CD4-positive, alpha-beta memory T cell (primary cell): ENCODE data around the gene RERE. TPM values are rescaled to one million over a fixed set of nuclear protein-coding genes. Genes with fewer than 3 reads are reported as not detected.

Experiments
- CTCF ChIA-PET: fragments of 350-600 bp; sonication (Branson Sonifier 250); formaldehyde crosslinking; loops from one replicate; lab custom pipeline; 2021; ENCODE audit warnings: inconsistent platforms; ENCODE audit not compliant: partially characterized antibody; lab: Charles Lee
- POLR2A ChIA-PET: fragments of 350-600 bp; sonication (Branson Sonifier 250); formaldehyde crosslinking; loops from one replicate; lab custom pipeline; 2021; ENCODE audit not compliant: partially characterized antibody; lab: Charles Lee
- DNase-seq, 5 donors: peaks; one replicate each; pipeline versions ENCODE4 v3.0.0 to v3.0.0-alpha.2; 2020 to 2022; ENCODE audit warnings: mixed read lengths in 1 of 5
- H3K27ac ChIP-seq: one replicate; pipeline ENCODE4 v1.7.0; 2013; ENCODE audit warnings: low read depth, low read length
- H3K27me3 ChIP-seq: 2 replicates; pipeline ENCODE4 v1.7.0; 2013; ENCODE audit warnings: mild to moderate bottlenecking, low read length, moderate library complexity; ENCODE audit not compliant: insufficient read depth
- H3K36me3 ChIP-seq: 2 replicates; pipeline ENCODE4 v1.7.0; 2013; ENCODE audit warnings: mild to moderate bottlenecking, low read length, moderate library complexity; ENCODE audit not compliant: insufficient read depth
- H3K4me1 ChIP-seq: 2 replicates; pipeline ENCODE4 v1.7.0; 2013; ENCODE audit warnings: mild to moderate bottlenecking, low read length, moderate library complexity; ENCODE audit not compliant: insufficient read depth
- H3K4me3 ChIP-seq, 2 donors: one replicate each; pipeline ENCODE4 v1.7.0; 2013; ENCODE audit warnings: low read length in 2 of 2, mild to moderate bottlenecking in 1 of 2
- H3K9me3 ChIP-seq, 2 donors: one replicate each; pipeline ENCODE4 v1.7.0; 2013; ENCODE audit warnings: low read length in 2 of 2, control low read depth in 1 of 2; ENCODE audit not compliant: control insufficient read depth in 1 of 2
- H3K27ac Mint-ChIP-seq, 7 donors: one replicate each; pipeline ENCODE4 v1.8.0; 2020 to 2021; ENCODE audit warnings: mixed read lengths in 7 of 7, mild to moderate bottlenecking in 6 of 7, inconsistent platforms in 3 of 7, moderate library complexity in 3 of 7
- H3K27me3 Mint-ChIP-seq, 2 donors: one replicate each; pipeline ENCODE4 v1.8.0; 2020 to 2021; ENCODE audit warnings: mixed read lengths in 2 of 2
- H3K36me3 Mint-ChIP-seq, 2 donors: one replicate each; pipeline ENCODE4 v1.8.0; 2020 to 2021; ENCODE audit warnings: mixed read lengths in 2 of 2, inconsistent platforms in 1 of 2, mild to moderate bottlenecking in 1 of 2
- H3K4me1 Mint-ChIP-seq, 4 donors: one replicate each; pipeline ENCODE4 v1.8.0; 2020 to 2021; ENCODE audit warnings: mixed read lengths in 4 of 4, mild to moderate bottlenecking in 1 of 4
- H3K4me3 Mint-ChIP-seq, 8 donors: one replicate each; pipeline ENCODE4 v1.8.0; 2020 to 2021; ENCODE audit warnings: mixed read lengths in 8 of 8, mild to moderate bottlenecking in 7 of 8, moderate library complexity in 6 of 8, inconsistent platforms in 3 of 8
- H3K9me3 Mint-ChIP-seq, 8 donors: one replicate each; pipeline ENCODE4 v1.8.0; 2020 to 2021; ENCODE audit warnings: mixed read lengths in 8 of 8, mild to moderate bottlenecking in 5 of 8, inconsistent platforms in 3 of 8, moderate library complexity in 1 of 8
- intact Hi-C: fragments of 100-400 bp; cut with micrococcal nuclease; formaldehyde crosslinking; loops from one replicate; pipeline ENCODE4 v1.15.1; 2023
- polyA plus RNA-seq, 2 donors: library from polyadenylated mRNA; unstranded; fragments of 300-500 nt; fragmentation: Illumina TruSeq; gene quantifications; one replicate each; pipeline ENCODE4 v1.2.3, GENCODE V29; 2021
- total RNA-seq, 2 experiments: library from RNA; stranded (reverse); gene quantifications; one replicate each; pipeline ENCODE4 v1.2.3, GENCODE V29; 2021

The RERE gene
- total and polyA plus RNA-seq, 4 experiments from 2014 or later: 0.38 to 117 (median 60.3) TPM

- Histone ChIP-seq H3K9me3 (no peaks in the 10 kb centered on the region), H3K36me3 (no peaks in the 10 kb centered on the region), H3K4me1 (no peaks in the 10 kb centered on the region), H3K4me3 (no peak overlapping the region), H3K27me3 (no peaks in the 10 kb centered on the region), H3K27ac (no peak overlapping the region)
- CTCF ChIA-PET: no interaction called here
- intact Hi-C loops: no loop called here
- Mint-ChIP-seq H3K27ac (no peak overlapping the region), H3K4me1 (no peaks in the 10 kb centered on the region), H3K9me3 (peaks cover 0 to 2% (median 0%) of the 10 kb centered on the region in 8 donors), H3K36me3 (peaks cover 0 to 4% of the 10 kb centered on the region in 2 donors), H3K4me3 (no peak overlapping the region), H3K27me3 (no peaks in the 10 kb centered on the region)
- no peak for DNase-seq
- POLR2A ChIA-PET: no interaction called here
Observed at GRCh38 chr1:8329858-8330257, 487.6 kb downstream of the RERE start.

- H3K4me3 Mint-ChIP-seq: no peak overlapping the region
- no peak overlapping the region for H3K27ac Mint-ChIP-seq
- H3K36me3 Mint-ChIP-seq: peaks cover 0 to under 1% of the 10 kb centered on the region in 2 donors
- ChIA-PET POLR2A (no interaction called here), CTCF (interaction anchor here (3.5 kb wide), 1 partner anchor 21 kb away, joined by 9 read pairs; no protein-coding TSS in a partner anchor)
- no peaks in the 10 kb centered on the region for H3K4me1 Mint-ChIP-seq
- H3K36me3 ChIP-seq: no peaks in the 10 kb centered on the region
- intact Hi-C loops: no loop called here
- no peaks in the 10 kb centered on the region for H3K9me3 Mint-ChIP-seq
- no peaks in the 10 kb centered on the region for H3K4me1 ChIP-seq
- no peaks in the 10 kb centered on the region for H3K27me3 Mint-ChIP-seq
- no peaks in the 10 kb centered on the region for H3K9me3 ChIP-seq
- no peaks in the 10 kb centered on the region for H3K27me3 ChIP-seq
- DNase-seq: no peak
- H3K4me3 ChIP-seq: no peak overlapping the region
- no peak overlapping the region for H3K27ac ChIP-seq
Observed at GRCh38 chr1:8329439-8329838, 488.0 kb downstream of the RERE start.

- no peaks in the 10 kb centered on the region for H3K4me1 Mint-ChIP-seq
- H3K36me3 Mint-ChIP-seq: no peaks in the 10 kb centered on the region
- Histone ChIP-seq H3K4me1 (no peaks in the 10 kb centered on the region), H3K27ac (no peak overlapping the region), H3K27me3 (no peaks in the 10 kb centered on the region), H3K36me3 (no peaks in the 10 kb centered on the region), H3K4me3 (no peak overlapping the region), H3K9me3 (no peaks in the 10 kb centered on the region)
- no peaks in the 10 kb centered on the region for H3K27me3 Mint-ChIP-seq
- DNase-seq: no peak
- POLR2A ChIA-PET: no interaction called here
- H3K4me3 Mint-ChIP-seq: no peak overlapping the region
- no peak overlapping the region for H3K27ac Mint-ChIP-seq
- H3K9me3 Mint-ChIP-seq: no peaks in the 10 kb centered on the region
- intact Hi-C loops: no loop called here
- CTCF ChIA-PET: interaction anchor here (3.5 kb wide), 1 partner anchor 22 kb away, joined by 9 read pairs; no protein-coding TSS in a partner anchor
Observed at GRCh38 chr1:8328271-8328670, 489.2 kb downstream of the RERE start.

DNA sequence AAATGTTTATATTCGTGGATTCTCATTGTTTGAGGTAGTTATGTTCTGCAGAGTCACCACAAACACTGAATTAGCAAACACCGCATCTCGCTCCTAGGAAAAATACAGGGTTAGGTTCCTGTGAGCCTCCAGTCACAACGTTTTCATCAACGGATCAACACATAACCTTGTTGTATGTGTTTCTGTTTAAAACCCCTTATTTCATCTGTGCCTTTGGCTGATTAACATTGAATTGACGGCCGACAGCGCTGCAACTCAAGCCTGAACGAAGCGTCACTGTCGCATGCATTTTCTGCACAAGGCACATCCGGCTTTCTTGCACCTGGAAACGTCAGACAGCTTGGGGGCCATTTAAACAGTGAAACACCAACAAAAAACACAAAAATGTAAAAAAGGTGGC lies 491.2 kb downstream of the RERE start:
- intact Hi-C loops: no loop called here
- no peaks in the 10 kb centered on the region for H3K27me3 Mint-ChIP-seq

GRCh38 chr1:8325771-8326170 lies 491.7 kb downstream of the RERE start:
- no peak overlapping the region for H3K4me3 ChIP-seq
- H3K4me1 Mint-ChIP-seq: no peaks in the 10 kb centered on the region
- no peaks in the 10 kb centered on the region for H3K9me3 Mint-ChIP-seq
- no peak for DNase-seq
- no peak overlapping the region for H3K27ac ChIP-seq
- ChIA-PET POLR2A (interaction anchor here (0.6 kb wide), 1 partner anchor 541 kb away, joined by 3 read pairs; no protein-coding TSS in a partner anchor), CTCF (interaction anchor here (3.5 kb wide), 1 partner anchor 25 kb away, joined by 9 read pairs; no protein-coding TSS in a partner anchor)
- H3K36me3 ChIP-seq: no peaks in the 10 kb centered on the region
- H3K27me3 ChIP-seq: no peaks in the 10 kb centered on the region
- H3K27ac Mint-ChIP-seq: no peak overlapping the region
- intact Hi-C loops: no loop called here
- no peaks in the 10 kb centered on the region for H3K36me3 Mint-ChIP-seq
- H3K27me3 Mint-ChIP-seq: no peaks in the 10 kb centered on the region
- H3K4me3 Mint-ChIP-seq: no peak overlapping the region
- H3K4me1 ChIP-seq: no peaks in the 10 kb centered on the region
- H3K9me3 ChIP-seq: no peaks in the 10 kb centered on the region

More for the DNA sequence above, 491.2 kb downstream of the RERE start:
- DNase-seq: no peak
- no peak overlapping the region for H3K4me3 ChIP-seq
- no peaks in the 10 kb centered on the region for H3K36me3 ChIP-seq
- Mint-ChIP-seq H3K27ac (no peak overlapping the region), H3K4me3 (no peak overlapping the region), H3K36me3 (no peaks in the 10 kb centered on the region), H3K4me1 (no peaks in the 10 kb centered on the region), H3K9me3 (no peaks in the 10 kb centered on the region)
- H3K9me3 ChIP-seq: no peaks in the 10 kb centered on the region
- H3K4me1 ChIP-seq: no peaks in the 10 kb centered on the region
- CTCF ChIA-PET: interaction anchor here (3.5 kb wide), 1 partner anchor 24 kb away, joined by 9 read pairs; no protein-coding TSS in a partner anchor
- no peaks in the 10 kb centered on the region for H3K27me3 ChIP-seq
- no peak overlapping the region for H3K27ac ChIP-seq
- POLR2A ChIA-PET: no interaction called here

- CTCF ChIA-PET: interaction anchor here (0.6 to 1.4 kb wide), 2 partner anchors 309 to 312 kb away, joined by 3 to 6 read pairs; no protein-coding TSS in a partner anchor
Observed at GRCh38 chr1:8324176-8324810, 493.1 kb downstream of the RERE start.

DNA sequence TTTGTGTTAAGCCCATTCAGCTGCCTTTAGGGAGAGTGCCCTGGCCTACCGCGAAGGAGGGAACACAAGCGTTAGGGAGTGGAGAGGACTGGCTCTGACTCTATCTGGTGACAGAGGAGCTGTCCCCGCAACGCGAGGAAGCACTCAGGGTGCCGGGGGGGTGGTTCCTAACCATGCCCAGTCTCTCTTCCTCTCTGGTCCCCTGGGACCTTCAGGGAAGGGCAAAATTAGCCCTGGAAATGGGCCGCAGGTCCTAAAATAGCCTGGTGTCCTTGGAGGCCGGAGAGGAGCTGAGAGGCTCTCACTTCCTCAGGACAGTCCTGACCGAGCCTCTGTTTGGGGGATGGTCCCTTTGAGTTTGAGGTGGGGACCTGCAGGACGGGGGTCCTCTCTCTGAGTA lies 493.7 kb downstream of the RERE start:
- no peak overlapping the region for H3K4me3 Mint-ChIP-seq
- peaks cover 0 to 1% (median 0%) of the 10 kb centered on the region in 8 donors for H3K9me3 Mint-ChIP-seq
- H3K4me1 Mint-ChIP-seq: peaks cover 0 to 2% (median 1%) of the 10 kb centered on the region in 4 donors
- ChIA-PET POLR2A (interaction anchor here (0.6 kb wide), 1 partner anchor 288 kb away, joined by 3 read pairs; no protein-coding TSS in a partner anchor), CTCF (interaction anchor here (1.4 kb wide), 1 partner anchor 308 kb away, joined by 6 read pairs; no protein-coding TSS in a partner anchor)
- Histone ChIP-seq H3K4me3 (no peak overlapping the region), H3K27me3 (no peaks in the 10 kb centered on the region), H3K27ac (no peak overlapping the region), H3K36me3 (no peaks in the 10 kb centered on the region), H3K9me3 (no peaks in the 10 kb centered on the region), H3K4me1 (peaks cover under 1% of the 10 kb centered on the region)
- DNase-seq: no peak
- H3K36me3 Mint-ChIP-seq: no peaks in the 10 kb centered on the region
- H3K27ac Mint-ChIP-seq: no peak overlapping the region
- intact Hi-C loops: no loop called here
- H3K27me3 Mint-ChIP-seq: no peaks in the 10 kb centered on the region

More at GRCh38 chr1:8324176-8324810, 493.1 kb downstream of the RERE start:
- intact Hi-C loops: no loop called here
- H3K4me1 Mint-ChIP-seq: peaks cover 0 to 2% (median 0%) of the 10 kb centered on the region in 4 donors
- Histone ChIP-seq H3K4me3 (no peak overlapping the region), H3K4me1 (no peaks in the 10 kb centered on the region), H3K9me3 (no peaks in the 10 kb centered on the region), H3K36me3 (no peaks in the 10 kb centered on the region), H3K27ac (no peak overlapping the region), H3K27me3 (no peaks in the 10 kb centered on the region)
- H3K27ac Mint-ChIP-seq: no peak overlapping the region
- no peaks in the 10 kb centered on the region for H3K36me3 Mint-ChIP-seq
- no peak overlapping the region for H3K4me3 Mint-ChIP-seq
- POLR2A ChIA-PET: no interaction called here
- H3K27me3 Mint-ChIP-seq: no peaks in the 10 kb centered on the region
- peaks cover 0 to 1% (median 0%) of the 10 kb centered on the region in 8 donors for H3K9me3 Mint-ChIP-seq
- DNase-seq: no peak
